SKM-1 (cell line): ENCODE measurements around the gene GGA2.
"Not testable (repeated sequence)": the region's sequence is repeated elsewhere in the genome, so short reads cannot be mapped to it uniquely, and the experiment has no call there.

ENCODE experiments used
- DNase-seq: peaks from one replicate; lab custom pipeline; 2025; ENCODE audit not compliant: unreplicated experiment; lab: John Stamatoyannopoulos, UW

Gene GGA2

DNA sequence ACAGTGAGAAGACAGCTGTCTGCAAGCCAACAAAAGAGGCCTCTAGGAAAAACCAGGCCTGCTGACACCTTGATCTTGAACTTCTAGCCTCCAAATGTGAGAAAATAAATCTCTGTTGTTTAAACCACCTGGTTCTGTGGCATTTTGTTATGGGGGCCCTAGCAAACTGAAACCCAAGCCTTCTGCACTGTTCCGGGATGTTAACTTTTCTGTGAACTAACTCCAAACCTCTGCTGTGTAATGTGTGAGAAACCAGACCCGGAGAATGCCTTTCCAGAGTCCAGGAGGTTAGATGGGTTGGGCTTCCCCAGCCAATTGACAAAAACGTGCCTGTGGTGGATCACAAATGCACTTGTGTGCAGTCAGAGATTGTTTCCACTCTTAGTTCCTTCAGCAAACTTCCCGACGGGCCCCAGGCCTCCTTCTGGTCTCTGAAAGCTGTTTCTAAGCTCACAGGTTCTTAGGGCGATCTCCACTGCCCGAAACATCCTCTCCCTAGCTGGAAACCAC, 13.6 kb upstream of the GGA2 start:
- no peak for DNase-seq

DNA sequence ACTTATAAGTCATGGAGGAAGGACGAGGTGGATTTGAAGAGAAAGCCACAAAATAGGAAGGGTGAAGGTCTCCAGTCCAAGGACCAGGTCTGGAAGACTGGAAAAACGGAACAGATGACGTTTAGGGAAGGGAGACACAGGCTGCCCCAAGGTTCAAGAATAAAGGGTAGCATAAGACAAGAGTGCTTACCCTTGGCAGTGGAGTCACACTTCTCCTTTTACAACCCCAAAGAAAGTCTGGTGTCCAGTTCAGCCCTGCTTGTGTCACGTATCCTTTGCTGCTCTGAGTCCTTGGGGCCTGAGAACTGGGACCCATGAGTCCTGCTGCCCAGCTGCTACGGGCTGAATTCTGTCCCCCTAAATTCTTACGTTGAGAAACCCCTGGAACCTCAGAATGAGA, 13.0 kb upstream of the GGA2 start:
- no peak for DNase-seq

DNA sequence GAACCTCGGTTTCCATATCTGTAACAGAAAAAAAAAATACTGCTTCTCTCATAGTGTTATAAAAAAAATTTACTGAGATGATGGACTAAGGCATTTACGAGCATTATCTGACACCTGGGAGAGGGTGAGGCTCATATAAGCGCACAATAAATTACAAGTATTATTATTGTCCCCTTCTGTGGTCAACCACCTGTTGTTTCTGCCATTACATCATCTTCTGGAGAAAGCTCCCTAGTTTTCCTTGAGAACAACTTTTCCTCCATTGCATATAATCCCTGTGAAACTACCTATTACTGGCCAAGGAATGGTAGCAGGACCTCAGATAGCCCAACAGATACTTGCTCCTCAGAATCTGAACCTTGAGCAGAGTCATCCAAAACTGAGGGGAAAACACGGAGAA, 11.7 kb upstream of the GGA2 start:
- DNase-seq = no peak

DNA sequence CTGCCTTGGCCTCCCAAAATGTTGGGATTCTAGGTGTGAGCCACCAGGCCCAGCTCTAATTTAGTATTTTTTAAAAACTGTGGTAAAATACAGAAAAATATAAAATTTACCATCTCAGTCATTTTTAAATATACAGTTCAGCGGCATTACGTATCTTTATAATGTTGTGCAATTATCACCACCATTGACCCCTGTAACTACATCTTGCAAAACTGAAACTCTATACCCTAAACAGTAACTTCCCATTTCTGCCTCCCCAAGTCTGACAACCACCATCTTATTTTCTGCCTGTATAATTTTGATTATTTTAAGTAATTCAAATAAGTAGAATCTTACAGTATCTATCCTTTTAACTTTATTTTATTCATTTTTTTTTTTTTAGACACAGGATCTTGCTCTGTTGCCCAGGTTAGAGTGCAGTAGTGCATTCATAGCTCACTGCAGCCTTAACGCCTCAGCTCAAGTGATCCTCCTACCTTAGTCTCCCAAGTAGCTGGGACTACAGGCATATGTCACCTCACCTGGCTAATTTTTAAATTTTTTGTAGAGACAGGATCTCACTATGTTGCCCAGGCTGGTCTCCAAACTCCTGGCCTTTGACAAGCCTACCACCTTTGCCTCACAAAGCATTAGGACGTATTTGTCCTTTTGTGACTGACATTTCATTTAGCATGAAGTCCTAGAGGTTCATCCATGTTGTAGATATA, 10.9 kb upstream of the GGA2 start:
- DNase-seq = peak; percentile 57

DNA sequence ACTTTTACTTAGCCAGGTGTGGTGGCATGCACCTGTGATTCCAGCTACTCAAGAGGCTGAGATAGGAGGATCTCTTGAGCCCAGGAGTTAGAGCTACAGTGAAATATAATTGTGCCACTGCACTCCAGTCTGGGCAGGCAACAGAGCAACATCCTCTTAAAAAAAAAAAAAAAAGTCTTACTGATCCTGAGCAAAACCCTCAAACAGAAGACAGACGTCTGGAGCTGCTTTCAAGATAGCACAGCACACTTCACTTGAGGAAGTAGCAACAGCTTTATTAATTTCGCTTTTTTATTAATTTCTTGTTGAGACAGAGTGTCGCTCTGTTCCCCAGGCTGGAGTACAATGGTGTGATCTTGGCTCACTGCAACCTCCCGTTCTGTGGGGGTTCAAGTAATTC, 10.2 kb upstream of the GGA2 start:
- DNase-seq = peak; percentile 20

DNA sequence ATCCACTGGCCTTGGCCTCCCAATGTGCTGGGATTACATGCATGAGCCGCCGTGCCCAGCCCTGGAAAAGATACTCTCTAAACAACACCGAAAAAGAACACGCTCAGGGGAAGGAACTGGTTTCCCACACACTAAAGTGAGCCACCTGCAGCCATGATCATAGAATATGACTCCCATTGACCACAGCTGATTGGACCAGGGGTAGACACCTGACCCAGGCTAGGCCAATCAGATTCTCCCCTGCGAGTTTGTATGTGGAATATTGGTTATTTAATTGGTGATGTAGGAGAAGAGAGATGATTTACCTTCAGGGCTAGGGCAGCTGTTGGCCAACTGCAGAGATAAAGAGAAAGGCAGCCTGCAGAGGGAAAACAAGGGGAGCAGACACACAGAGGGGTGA, 9.0 kb upstream of the GGA2 start:
- DNase-seq = no peak

DNA sequence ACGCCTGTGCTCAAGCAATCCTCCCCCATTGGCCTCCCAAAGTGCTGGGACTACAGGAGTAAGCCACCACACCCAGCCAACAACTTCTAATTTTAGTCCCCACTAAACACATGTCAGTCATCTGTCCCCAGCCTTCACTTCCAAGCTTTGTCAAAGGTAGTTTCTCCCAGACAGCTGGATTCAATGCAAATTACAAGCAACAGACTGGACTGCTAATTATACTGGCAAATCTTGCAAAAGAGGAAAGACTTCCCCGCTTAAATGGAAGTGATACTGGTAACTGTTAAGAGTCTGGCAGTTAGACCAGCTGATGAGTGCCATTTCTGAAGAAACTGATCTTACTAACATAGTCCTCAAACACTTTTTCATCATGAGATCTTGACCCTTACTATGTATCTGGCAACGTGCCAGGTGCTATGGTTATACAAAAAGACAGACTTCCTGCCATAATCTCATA, 8.2 kb upstream of the GGA2 start:
- DNase-seq = peak; percentile 35

DNA sequence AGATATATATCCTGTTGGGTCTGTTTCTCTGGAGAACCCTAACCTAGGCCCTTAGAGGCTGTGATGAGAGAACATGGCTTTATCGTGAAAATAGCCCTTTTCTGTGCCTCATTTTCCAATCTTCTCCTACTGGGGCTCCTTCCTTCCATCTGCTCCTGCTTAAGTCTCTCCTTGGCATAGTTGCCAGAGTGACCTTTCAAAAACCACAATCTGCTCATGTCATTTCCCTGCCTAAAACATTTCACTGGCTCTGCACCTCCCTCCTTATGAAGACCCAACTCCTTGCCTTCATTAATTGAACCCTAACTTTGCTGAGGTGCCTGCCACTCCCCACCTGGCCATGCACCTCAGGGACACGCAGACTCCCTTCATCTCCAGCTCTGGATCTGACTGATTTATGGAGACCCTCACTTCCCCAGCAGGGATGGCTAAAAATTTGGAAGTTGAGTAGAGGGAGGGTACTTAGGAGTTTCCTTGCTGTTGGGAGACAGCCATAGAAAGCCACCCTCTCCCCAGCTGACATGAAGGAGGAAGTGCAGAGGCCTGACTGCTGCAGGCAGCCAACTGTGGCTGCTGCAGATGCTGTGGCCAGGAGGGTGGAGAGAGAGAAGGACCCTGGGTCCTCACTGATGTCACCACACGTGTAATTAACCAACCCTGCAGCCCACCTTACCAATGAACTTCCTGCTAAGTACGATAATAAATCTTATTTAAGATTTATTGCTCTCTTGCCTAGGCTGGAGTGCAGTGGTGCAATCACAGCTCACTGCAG, 6.3 kb upstream of the GGA2 start:
- DNase-seq = peak; percentile 18

DNA sequence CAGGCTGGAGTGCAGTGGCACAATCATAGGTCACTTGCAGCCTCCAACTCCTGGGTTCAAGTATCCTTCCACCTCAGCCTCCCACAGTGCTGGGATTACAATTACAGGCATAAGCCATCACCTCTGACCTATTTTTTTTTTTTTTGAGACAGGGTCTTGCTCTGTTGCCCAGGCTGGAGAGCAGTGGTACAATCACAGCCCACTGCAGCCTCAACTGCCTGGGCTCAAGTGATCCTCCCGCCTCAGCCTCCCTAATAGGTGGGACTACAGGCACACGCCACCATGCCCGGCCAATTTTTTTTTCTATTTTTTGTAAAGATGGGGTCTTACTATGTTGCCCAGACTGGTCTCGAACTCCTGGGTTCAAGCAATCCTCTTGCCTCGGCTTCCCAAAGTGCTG, 5.6 kb upstream of the GGA2 start:
- DNase-seq = no peak

DNA sequence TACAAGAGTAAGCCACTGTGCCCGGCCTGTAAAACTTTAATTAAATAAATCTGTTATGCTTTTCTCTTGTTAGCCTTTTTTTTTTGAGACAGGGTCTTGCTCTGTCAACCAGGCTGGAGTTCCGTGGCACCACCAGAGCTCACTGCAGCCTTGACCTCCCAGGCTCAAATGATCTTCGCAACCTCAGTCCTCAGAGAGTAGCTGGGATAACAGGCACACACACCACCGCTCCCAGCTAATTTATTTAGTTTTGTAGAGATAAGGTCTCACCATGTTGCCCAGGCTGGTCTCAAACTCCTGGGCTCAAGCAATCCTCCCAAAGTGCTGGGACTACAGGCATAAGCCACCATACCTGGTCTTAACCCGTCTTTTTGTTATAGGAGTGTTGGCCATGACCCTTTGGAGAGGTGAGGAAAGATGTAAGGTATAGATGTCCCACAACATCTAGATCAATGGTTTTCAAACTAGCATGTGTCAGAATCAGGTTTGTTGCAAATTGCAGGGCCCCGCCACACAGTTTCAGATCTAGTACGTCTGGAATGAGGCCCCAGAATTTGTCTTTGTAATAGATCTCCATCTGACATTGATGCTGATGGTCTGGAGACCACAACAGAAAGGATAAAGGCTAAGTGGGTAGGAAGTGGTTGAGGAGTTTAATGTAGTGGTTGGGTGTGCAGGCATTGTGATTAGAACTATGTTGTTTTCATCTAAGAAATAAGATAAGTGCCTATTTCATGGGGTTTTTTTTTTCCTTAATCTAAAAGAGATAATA, 4.3 kb upstream of the GGA2 start:
- DNase-seq = no peak

DNA sequence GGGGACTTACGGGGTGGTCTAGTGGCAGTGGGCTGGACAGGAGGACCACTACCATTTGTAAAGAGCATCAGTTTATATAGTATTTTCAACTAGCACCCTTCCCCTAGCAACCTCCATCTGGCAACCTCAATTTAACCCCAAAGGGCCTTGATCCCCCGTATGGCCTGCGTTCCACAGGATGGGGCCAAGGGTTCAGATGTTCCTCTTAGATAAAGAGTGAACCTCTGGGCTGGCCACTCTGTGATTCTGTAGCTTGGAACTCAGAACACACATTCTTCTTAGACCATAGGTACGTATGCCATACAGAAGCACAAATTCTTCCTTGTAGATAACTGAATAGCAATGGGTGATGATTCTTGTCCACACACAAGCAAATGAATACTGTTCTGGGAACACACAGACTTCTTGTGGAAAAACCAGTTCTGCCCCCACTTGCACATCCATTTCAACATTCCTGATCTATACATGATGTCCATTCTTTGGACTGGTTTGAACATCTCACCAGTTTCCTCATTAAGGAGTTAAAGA, 1.9 kb upstream of the GGA2 start:
- no peak for DNase-seq

DNA sequence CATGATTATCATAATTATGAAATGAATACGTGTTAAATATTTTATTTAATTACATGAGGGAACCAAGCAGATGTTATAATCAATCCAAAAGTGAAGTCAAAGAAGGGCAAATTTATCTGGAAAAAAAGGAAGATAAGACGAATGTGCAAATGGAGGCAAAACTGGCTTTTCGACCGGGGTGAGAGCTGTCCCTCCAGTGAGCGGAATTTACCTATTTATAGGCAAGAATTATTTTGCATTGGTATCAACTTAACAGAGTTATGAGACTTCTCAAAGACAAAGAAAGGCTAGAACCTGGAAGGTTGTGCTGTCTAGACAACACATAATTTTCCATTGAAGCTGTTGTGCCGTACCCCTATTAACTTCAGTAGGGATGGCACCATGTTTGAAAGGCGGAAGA, 1.4 kb upstream of the GGA2 start:
- DNase-seq = no peak

DNA sequence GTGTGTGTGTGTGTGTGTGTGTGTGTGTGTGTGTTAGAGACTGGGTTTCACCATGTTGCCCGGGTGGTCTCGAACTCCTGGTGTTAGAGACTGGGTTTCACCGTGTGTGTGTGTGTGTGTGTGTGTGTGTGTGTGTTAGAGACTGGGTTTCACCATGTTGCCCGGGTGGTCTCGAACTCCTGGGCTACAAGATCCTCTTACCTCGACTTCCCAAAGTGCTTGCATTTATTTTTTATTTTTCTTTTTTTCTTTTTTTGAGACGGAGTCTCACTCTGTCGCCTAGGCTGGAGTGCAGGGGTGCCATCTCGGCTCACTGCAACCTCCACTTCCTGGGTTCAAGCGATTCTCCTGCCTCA, 599 bp upstream of the GGA2 start:
- DNase-seq = not testable (repeated sequence)

DNA sequence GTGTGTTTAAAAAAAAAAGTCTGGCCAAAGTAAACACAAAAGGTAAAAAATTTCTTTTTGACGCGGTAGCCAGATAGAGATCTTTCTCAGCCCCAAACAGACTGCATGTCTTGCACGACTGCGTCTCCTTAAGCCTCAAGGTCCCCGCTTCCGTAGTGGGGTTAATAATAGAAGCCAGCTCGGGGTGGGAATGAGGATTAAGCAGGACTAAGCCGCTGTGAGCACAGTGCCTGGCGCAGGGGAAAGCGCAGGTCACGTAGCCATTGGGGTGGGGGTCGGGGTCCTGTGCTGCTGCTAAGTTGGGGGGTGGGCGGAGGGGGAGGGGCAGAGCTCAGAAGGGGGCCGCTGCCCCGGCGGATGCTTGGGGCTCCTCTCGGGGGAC, 521 bp downstream of the GGA2 start:
- no peak for DNase-seq

DNA sequence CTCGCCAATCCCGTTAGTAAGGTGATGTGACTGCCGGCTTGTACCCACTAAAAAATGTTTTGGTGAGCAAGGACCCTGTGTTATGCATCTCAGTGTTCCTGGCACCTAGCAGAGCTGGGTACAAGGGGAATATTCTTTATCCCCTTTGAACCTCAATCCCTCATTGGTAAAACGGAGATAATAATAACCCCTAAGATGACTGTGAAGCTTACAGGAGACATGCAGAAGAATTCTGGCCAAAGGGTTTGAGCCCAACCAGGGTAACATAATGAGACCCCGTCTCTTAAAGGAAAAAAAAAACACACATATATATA, 896 bp downstream of the GGA2 start:
- DNase-seq = no peak

DNA sequence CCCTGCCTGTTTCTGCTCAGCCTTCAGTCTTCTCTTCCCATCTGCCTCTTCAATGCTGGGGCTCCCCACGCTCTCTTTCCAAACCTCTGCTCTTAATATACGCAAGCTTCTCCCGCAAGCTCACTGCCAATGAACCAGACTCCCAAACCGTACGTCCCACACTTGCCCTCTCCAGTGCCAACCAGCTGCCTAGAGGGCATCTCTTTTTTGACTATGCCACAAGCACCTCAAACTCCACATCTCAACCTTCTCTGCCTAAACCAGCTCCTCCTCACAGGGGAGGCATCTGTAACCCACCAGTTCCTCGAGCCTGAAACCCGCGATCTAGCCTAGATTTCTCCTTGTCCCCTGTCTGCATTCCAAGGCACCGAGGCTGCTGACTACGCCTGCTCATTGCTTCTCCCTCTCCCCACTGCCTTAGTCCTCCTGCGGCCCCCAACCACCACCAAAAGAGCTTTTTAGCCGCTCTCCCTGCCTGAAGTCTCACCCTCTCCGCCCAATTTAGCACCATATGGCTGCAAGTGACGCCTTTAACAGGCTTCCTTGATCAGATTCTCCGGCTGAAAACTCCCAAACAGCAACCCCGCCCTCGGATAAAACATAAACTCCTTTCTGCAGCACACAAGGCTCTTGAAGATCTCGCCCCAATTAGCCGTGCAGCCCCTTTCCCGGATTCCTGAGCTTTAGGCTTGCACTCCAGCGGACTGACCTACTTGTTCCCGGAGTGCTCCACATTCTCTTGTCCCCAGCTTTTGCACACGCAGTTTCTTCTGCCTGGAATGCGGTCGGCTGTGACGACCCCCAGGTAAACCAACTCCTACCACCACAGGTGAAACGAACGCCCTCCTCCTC, 1.5 kb downstream of the GGA2 start:
- DNase-seq = no peak

DNA sequence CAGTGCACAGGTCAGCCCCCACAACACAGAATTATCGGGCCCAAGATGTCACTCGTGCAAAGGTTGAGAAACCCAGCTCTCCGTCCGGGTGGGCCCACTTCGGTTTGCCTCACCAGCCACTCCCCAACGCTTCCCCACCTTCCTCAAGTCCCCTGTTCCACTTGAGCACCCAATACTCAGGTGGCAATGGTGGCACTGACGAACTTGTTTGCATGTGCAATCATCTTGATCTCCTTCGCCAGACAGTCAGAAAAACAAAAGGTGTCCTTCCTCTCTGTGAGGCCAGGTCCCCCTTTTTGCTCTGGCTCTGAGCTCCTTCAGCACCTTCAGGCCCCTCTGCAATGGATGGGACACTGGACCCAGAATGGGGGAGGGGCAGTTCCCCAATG, 3.7 kb downstream of the GGA2 start:
- DNase-seq = no peak

DNA sequence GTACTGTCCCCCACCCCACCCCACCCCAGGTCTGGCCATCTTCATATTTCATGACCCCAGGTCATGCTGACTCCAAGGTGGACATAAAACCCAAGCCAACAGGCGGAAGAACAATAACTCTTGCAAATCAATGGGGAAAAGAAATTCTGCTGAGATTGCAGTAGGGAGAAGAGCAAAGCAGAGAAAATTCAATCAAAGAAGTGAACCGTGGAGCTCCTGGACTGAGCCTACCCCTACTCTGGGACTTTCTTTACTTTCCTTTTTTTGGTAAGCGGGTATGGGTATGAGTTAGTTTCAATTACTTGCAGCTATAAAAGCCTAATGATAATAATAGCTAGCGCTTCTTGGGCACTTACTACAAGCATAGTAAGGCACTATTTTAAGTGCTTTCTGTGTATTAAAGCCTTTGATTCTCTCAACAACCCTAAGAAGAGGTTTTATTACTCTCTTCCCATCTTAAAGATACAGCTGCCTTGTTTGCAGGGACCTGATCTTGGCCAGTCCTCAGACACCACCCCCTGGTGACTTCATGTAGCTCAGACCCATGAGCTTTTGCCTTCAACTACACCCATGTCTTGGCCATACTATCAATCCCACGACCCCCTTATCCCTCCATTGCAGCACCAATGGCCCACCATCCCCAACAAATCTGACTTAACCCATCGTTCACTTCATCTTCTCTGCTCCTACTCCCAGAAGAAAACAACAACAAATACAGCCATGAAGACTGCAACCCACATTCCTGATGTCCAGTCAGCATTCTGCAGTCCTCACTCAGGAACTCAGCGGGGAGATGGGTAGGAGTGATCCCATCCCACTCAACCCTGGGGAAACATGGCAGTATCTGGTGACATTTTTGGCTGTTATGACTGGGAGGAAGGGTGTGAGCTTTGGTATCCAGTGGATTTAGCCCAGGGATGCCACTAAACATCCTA, 4.4 kb downstream of the GGA2 start:
- no peak for DNase-seq

DNA sequence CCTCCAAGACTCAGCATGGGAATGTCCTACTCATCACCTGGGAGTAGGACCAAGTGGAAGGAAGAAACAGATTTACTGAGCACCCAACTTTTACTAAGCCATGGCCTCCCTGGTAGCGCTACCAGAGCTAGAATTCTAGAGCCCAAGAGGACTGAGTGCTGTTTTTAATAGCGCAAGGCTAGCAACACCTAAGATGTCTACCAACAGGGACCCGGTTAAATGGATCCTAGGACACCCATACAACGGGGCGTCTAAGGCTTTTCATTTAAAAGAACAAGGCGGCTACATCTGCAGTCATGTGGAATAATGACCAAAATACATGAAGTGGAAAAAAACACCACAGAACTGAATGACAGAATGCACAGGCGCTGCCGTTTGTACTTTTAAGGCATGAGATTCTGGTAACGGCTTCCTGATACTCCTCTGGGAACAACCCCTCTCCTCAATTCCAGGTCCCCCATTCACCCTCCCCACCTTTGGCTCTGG, 5.1 kb downstream of the GGA2 start:
- no peak for DNase-seq
